Liver (tissue), 9 donors: ENCODE results near the gene ARID3C. TPM values are rescaled to one million over a fixed set of nuclear protein-coding genes. Genes with fewer than 3 reads are reported as not detected.

Experiments
- DNase-seq: peaks from one replicate; pipeline ENCODE4 v3.0.0-alpha.2; 2017; ENCODE audit warnings: low spot score
- H3K27ac ChIP-seq, 2 donors: one replicate each; pipeline ENCODE4 v1.7.0; 2013; ENCODE audit warnings: inconsistent platforms in 2 of 2, low read length in 2 of 2, control low read depth in 1 of 2, low read depth in 1 of 2, mild to moderate bottlenecking in 1 of 2
- H3K27me3 ChIP-seq, 4 donors: one replicate each; pipeline versions ENCODE4 v1.6.1 to v1.7.0; 2013; ENCODE audit warnings: low read length in 3 of 4, inconsistent platforms in 1 of 4, mild to moderate bottlenecking in 1 of 4, moderate library complexity in 1 of 4; ENCODE audit not compliant: control insufficient read depth in 4 of 4, insufficient read depth in 4 of 4
- H3K36me3 ChIP-seq, 4 donors: one replicate each; pipeline versions ENCODE4 v1.6.1 to v1.7.0; 2013; ENCODE audit warnings: low read length in 3 of 4, mild to moderate bottlenecking in 3 of 4, low read depth in 1 of 4, moderate library complexity in 1 of 4; ENCODE audit not compliant: control insufficient read depth in 4 of 4, insufficient read depth in 3 of 4
- H3K4me1 ChIP-seq, 4 donors: one replicate each; pipeline versions ENCODE4 v1.6.1 to v1.7.0; 2013; ENCODE audit warnings: low read length in 3 of 4, mild to moderate bottlenecking in 3 of 4, moderate library complexity in 1 of 4; ENCODE audit not compliant: control insufficient read depth in 4 of 4, insufficient read depth in 4 of 4
- H3K4me3 ChIP-seq, 3 donors: one replicate each; pipeline versions ENCODE4 v1.6.1 to v1.7.0; 2013; ENCODE audit warnings: low read length in 3 of 3, control low read depth in 1 of 3, low read depth in 1 of 3, mild to moderate bottlenecking in 1 of 3
- H3K9ac ChIP-seq, 2 donors: one replicate each; pipeline ENCODE4 v1.7.0; 2013; ENCODE audit warnings: low read length in 2 of 2, mild to moderate bottlenecking in 2 of 2, moderate library complexity in 2 of 2, control low read depth in 1 of 2, low read depth in 1 of 2
- H3K9me3 ChIP-seq, 4 donors: one replicate each; pipeline versions ENCODE4 v1.6.1 to v1.7.0; 2013; ENCODE audit warnings: low read length in 3 of 4; ENCODE audit not compliant: control insufficient read depth in 4 of 4
- EGR1 ChIP-seq, 2 donors: IDR thresholded peaks; 2 replicates each; pipeline ENCODE4 v1.6.1; 2016 to 2018; ENCODE audit warnings: antibody characterized with exemption in 2 of 2, low read depth in 2 of 2
- FOXA1 ChIP-seq: IDR thresholded peaks from 2 replicates; pipeline ENCODE4 v1.6.1; 2016; ENCODE audit warnings: antibody characterized with exemption
- FOXA2 ChIP-seq: IDR thresholded peaks from 2 replicates; pipeline ENCODE4 v1.6.1; 2016; ENCODE audit warnings: antibody characterized with exemption
- GABPA ChIP-seq, 2 donors: IDR thresholded peaks in 1 of 2; conservative IDR thresholded peaks in 1 of 2; 2 replicates each; pipeline ENCODE4 v1.6.1; 2016; ENCODE audit warnings: antibody characterized with exemption in 2 of 2, mild to moderate bottlenecking in 1 of 2, moderate library complexity in 1 of 2
- HNF4A ChIP-seq, 2 donors: conservative IDR thresholded peaks; 2 replicates each; pipeline ENCODE4 v1.6.1; 2016; ENCODE audit warnings: antibody characterized with exemption in 2 of 2, mild to moderate bottlenecking in 2 of 2
- HNF4G ChIP-seq: IDR thresholded peaks from 2 replicates; pipeline ENCODE4 v1.6.1; 2016; ENCODE audit warnings: antibody characterized with exemption
- JUND ChIP-seq, 2 donors: IDR thresholded peaks; 2 replicates each; pipeline ENCODE4 v1.6.1; 2016; ENCODE audit warnings: antibody characterized with exemption in 2 of 2
- NR2F2 ChIP-seq: IDR thresholded peaks from 2 replicates; pipeline ENCODE4 v1.6.1; 2016; ENCODE audit warnings: antibody characterized with exemption
- RAD21 ChIP-seq, 2 donors: IDR thresholded peaks; 2 replicates each; pipeline ENCODE4 v1.6.1; 2016; ENCODE audit warnings: antibody characterized with exemption in 2 of 2, mild to moderate bottlenecking in 2 of 2
- RXRA ChIP-seq, 2 donors: IDR thresholded peaks; 2 replicates each; pipeline ENCODE4 v1.6.1; 2017 to 2018; ENCODE audit warnings: antibody characterized with exemption in 2 of 2, mild to moderate bottlenecking in 1 of 2
- SP1 ChIP-seq: IDR thresholded peaks from 2 replicates; pipeline ENCODE4 v1.6.1; 2018; ENCODE audit warnings: antibody characterized with exemption, mild to moderate bottlenecking
- TAF1 ChIP-seq: conservative IDR thresholded peaks from 2 replicates; pipeline ENCODE4 v1.6.1; 2016; ENCODE audit warnings: antibody characterized with exemption, mild to moderate bottlenecking
- YY1 ChIP-seq: IDR thresholded peaks from 2 replicates; pipeline ENCODE4 v1.6.1; 2016; ENCODE audit warnings: antibody characterized with exemption, mild to moderate bottlenecking
- polyA plus RNA-seq, 2 donors: library from polyadenylated mRNA; stranded (reverse) in 1 of 2; unstranded in 1 of 2; fragments of 200-250 nt in 1 of 2; fragments of >200 nt in 1 of 2; fragmentation: Nextera tagmentation in 1 of 2; extraction: Ambion mirVana in 1 of 2; gene quantifications; one replicate each; pipeline versions ENCODE4 v1.2.1 to v1.2.3, GENCODE V29; 2013 to 2015
- total RNA-seq, 2 donors: library from RNA; depleted of rRNA; stranded (reverse); fragments of >200 nt; gene quantifications; one replicate each; pipeline ENCODE4 v1.2.3, GENCODE V29; 2014
- TF ChIP-seq, protein P1 (sequence below): IDR thresholded peaks from 2 replicates; pipeline ENCODE4 v1.6.1; 2016; ENCODE audit warnings: antibody characterized with exemption
- TF ChIP-seq, protein P2 (sequence below): IDR thresholded peaks from 2 replicates; pipeline ENCODE4 v1.6.1; 2016; ENCODE audit warnings: antibody characterized with exemption
- TF ChIP-seq, protein P3 (sequence below): IDR thresholded peaks from 2 replicates; pipeline ENCODE4 v1.6.1; 2016; ENCODE audit warnings: antibody characterized with exemption
- TF ChIP-seq, protein P4 (sequence below): fragments of 150-350 bp; IDR thresholded peaks from 2 replicates; pipeline ENCODE4 v1.5.1; 2017; ENCODE audit warnings: improper control_type of control experiment, low read depth, low read length; ENCODE audit not compliant: missing input control
- TF ChIP-seq, protein P5 (sequence below): IDR thresholded peaks from 2 replicates; pipeline ENCODE4 v1.6.1; 2016; ENCODE audit warnings: antibody characterized with exemption, mild to moderate bottlenecking
- donor health status: healthy.
- donor health status: healthy.
- donor health status: healthy.
- donor health status: healthy.
- donor health status: healthy.

ARID3C gene
- total and polyA plus RNA-seq, 4 donors = 0.58 to 2.6 (median 1.7) TPM

DNA sequence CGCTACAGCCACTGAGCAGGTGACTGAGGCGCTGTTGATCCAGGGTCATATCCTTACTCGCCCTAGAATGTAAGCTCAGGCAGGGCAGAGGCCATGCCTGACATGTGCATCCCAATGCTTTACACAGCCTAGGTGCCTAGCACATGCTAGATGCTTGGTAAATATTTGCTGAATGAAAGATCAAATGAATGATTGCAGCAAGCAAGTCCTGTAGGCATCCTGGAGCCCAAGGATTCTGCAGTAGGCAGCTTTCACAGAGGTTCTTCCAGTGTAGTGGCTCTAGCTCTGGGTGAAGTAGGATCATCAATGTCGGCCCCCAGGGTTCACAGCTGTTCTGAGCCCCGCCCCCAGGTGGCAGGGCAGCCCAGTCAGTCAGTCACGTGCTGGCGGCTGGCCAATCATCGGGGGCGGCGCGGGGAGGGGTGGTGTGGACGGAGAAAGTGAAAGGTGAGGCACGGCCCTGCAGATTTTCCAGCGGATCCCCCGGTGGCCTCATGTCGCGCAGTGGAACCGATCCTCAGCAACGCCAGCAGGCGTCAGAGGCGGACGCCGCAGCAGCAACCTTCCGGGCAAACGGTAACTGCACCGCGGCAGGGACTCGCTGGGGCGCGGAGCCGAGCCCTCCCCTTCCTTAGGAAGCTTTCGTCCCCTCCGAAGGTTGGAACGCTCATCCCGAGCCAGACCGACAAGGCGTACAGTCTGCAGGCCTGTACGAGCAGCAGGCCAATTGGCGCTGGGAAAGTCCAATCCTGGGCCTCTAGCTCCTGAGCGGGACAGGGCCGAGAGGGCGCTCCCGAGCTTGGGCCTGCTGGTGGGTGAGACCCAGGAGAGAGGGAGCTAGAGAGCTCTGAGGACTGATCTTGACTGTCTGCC lies 17.6 kb upstream of the ARID3C start, which contains the start of gene GALT (continued):
- TF ChIP-seq, protein P1, sequence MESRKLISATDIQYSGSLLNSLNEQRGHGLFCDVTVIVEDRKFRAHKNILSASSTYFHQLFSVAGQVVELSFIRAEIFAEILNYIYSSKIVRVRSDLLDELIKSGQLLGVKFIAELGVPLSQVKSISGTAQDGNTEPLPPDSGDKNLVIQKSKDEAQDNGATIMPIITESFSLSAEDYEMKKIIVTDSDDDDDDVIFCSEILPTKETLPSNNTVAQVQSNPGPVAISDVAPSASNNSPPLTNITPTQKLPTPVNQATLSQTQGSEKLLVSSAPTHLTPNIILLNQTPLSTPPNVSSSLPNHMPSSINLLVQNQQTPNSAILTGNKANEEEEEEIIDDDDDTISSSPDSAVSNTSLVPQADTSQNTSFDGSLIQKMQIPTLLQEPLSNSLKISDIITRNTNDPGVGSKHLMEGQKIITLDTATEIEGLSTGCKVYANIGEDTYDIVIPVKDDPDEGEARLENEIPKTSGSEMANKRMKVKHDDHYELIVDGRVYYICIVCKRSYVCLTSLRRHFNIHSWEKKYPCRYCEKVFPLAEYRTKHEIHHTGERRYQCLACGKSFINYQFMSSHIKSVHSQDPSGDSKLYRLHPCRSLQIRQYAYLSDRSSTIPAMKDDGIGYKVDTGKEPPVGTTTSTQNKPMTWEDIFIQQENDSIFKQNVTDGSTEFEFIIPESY = no peak
- TF ChIP-seq, protein P2, sequence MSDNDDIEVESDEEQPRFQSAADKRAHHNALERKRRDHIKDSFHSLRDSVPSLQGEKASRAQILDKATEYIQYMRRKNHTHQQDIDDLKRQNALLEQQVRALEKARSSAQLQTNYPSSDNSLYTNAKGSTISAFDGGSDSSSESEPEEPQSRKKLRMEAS = peak; percentile 93
- TF ChIP-seq SP1 (peak; percentile 78), NR2F2 (peak; percentile 52)

DNA sequence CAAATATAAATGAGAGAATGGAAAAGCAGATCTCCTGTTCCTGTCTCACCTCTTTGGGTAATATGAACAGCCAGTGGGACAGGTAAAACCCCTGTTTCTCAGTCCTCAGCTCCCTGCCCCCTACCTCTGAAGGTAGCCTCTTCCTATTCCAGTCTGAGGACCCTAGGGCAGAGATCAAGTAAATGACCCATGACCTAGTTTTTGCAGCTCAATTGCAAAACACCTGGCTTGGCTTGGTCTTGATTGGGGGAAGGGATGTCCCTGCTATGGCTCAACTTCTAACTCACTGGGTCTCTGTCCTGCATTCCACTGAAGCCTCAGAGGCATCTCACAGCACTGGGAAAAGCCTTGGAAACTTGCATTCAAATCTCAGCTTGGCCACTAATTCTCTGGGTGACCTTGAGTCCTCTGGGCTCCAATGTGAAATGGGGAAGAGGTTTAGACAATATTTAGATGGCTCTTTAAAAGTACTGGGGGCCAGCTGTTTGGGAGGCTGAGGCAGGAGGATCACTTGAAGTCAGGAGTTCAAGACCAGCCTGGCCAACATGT lies 16.0 kb upstream of the ARID3C start:
- Histone ChIP-seq H3K9me3 (no peaks in the 10 kb centered on the region), H3K9ac (peak overlapping the region in 1 of 2 donors; percentile 30), H3K27ac (peak overlapping the region; percentile 65 to 94), H3K36me3 (peaks cover 0 to 15% (median 10%) of the 10 kb centered on the region in 4 donors), H3K27me3 (no peaks in the 10 kb centered on the region), H3K4me1 (peaks cover 20 to 67% (median 57%) of the 10 kb centered on the region in 4 donors), H3K4me3 (no peak overlapping the region)
- TF ChIP-seq, protein P3, sequence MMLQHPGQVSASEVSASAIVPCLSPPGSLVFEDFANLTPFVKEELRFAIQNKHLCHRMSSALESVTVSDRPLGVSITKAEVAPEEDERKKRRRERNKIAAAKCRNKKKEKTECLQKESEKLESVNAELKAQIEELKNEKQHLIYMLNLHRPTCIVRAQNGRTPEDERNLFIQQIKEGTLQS = no peak
- TF ChIP-seq FOXA2 = peak; percentile 58
- peak; percentile 99 for TF ChIP-seq RXRA (IDR thresholded peaks at IDR 0.05)
- TF ChIP-seq HNF4G = peak; percentile 99
- TF ChIP-seq TAF1 = no peak
- TF ChIP-seq EGR1 (IDR thresholded peaks at IDR 0.05; ENCODE audit: low read depth in 2 of 2) = peak in 1 of 2 donors; percentile 76
- TF ChIP-seq, protein P4, sequence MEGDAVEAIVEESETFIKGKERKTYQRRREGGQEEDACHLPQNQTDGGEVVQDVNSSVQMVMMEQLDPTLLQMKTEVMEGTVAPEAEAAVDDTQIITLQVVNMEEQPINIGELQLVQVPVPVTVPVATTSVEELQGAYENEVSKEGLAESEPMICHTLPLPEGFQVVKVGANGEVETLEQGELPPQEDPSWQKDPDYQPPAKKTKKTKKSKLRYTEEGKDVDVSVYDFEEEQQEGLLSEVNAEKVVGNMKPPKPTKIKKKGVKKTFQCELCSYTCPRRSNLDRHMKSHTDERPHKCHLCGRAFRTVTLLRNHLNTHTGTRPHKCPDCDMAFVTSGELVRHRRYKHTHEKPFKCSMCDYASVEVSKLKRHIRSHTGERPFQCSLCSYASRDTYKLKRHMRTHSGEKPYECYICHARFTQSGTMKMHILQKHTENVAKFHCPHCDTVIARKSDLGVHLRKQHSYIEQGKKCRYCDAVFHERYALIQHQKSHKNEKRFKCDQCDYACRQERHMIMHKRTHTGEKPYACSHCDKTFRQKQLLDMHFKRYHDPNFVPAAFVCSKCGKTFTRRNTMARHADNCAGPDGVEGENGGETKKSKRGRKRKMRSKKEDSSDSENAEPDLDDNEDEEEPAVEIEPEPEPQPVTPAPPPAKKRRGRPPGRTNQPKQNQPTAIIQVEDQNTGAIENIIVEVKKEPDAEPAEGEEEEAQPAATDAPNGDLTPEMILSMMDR = no peak
- TF ChIP-seq, protein P2 = peak; percentile 74
- TF ChIP-seq, protein P5, sequence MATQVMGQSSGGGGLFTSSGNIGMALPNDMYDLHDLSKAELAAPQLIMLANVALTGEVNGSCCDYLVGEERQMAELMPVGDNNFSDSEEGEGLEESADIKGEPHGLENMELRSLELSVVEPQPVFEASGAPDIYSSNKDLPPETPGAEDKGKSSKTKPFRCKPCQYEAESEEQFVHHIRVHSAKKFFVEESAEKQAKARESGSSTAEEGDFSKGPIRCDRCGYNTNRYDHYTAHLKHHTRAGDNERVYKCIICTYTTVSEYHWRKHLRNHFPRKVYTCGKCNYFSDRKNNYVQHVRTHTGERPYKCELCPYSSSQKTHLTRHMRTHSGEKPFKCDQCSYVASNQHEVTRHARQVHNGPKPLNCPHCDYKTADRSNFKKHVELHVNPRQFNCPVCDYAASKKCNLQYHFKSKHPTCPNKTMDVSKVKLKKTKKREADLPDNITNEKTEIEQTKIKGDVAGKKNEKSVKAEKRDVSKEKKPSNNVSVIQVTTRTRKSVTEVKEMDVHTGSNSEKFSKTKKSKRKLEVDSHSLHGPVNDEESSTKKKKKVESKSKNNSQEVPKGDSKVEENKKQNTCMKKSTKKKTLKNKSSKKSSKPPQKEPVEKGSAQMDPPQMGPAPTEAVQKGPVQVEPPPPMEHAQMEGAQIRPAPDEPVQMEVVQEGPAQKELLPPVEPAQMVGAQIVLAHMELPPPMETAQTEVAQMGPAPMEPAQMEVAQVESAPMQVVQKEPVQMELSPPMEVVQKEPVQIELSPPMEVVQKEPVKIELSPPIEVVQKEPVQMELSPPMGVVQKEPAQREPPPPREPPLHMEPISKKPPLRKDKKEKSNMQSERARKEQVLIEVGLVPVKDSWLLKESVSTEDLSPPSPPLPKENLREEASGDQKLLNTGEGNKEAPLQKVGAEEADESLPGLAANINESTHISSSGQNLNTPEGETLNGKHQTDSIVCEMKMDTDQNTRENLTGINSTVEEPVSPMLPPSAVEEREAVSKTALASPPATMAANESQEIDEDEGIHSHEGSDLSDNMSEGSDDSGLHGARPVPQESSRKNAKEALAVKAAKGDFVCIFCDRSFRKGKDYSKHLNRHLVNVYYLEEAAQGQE = peak; percentile 88
- peak; percentile 100 for TF ChIP-seq SP1
- TF ChIP-seq HNF4A (conservative IDR thresholded peaks at IDR 0.05) = peak; percentile 100
- peak in 1 of 2 donors; percentile 62 for TF ChIP-seq GABPA (IDR thresholded peaks at IDR 0.05 in 1 of 2, conservative IDR thresholded peaks at IDR 0.05 in 1 of 2)
- TF ChIP-seq FOXA1 = peak; percentile 20
- peak; percentile 56 to 95 for TF ChIP-seq JUND (IDR thresholded peaks at IDR 0.05)
- TF ChIP-seq NR2F2 = peak; percentile 88
- TF ChIP-seq, protein P1 = peak; percentile 67
- TF ChIP-seq RAD21 (IDR thresholded peaks at IDR 0.05) = peak; percentile 31 to 33
- peak; percentile 55 for TF ChIP-seq YY1
- DNase-seq = no peak
